ENCODE results near the gene DLL3. TPM values are rescaled to one million over a fixed set of nuclear protein-coding genes. Genes with fewer than 3 reads are reported as not detected.

DLL3 gene
- total RNA-seq, 6 experiments from 2014 or later = 0.38 to 0.45 TPM; not detected in 4

DNA sequence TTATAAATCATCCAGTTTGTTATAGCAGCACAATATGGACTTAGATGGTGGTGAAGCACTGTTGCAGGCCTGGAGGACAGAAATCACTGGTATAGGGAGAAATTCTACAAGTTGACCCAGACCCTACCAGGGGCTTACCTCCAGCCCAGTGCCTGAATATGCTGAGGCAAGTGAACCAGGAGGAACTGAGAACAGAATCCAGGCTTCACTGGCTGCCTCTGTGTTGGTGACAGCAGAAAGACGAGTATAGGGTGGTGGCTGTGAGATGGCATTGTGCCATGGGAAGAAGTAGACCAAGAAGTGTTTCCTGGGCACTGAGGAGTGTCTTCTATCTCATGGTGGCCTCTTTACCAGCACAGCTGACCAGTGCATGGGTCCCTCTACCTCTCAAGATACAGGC, 57.1 kb downstream of the DLL3 start:
- H3K27ac Mint-ChIP-seq = no peak overlapping the region
- H3K36me3 Mint-ChIP-seq (ENCODE audit: low read depth) = no peaks in the 10 kb centered on the region
- H3K4me3 Mint-ChIP-seq = no peak overlapping the region
- no peak for DNase-seq
- H3K4me1 Mint-ChIP-seq (ENCODE audit: low read depth) = peaks cover 5% of the 10 kb centered on the region; the same call in 1 of the 2 replicates
- H3K9me3 Mint-ChIP-seq = no peaks in the 10 kb centered on the region
- TF ChIP-seq, protein P1, sequence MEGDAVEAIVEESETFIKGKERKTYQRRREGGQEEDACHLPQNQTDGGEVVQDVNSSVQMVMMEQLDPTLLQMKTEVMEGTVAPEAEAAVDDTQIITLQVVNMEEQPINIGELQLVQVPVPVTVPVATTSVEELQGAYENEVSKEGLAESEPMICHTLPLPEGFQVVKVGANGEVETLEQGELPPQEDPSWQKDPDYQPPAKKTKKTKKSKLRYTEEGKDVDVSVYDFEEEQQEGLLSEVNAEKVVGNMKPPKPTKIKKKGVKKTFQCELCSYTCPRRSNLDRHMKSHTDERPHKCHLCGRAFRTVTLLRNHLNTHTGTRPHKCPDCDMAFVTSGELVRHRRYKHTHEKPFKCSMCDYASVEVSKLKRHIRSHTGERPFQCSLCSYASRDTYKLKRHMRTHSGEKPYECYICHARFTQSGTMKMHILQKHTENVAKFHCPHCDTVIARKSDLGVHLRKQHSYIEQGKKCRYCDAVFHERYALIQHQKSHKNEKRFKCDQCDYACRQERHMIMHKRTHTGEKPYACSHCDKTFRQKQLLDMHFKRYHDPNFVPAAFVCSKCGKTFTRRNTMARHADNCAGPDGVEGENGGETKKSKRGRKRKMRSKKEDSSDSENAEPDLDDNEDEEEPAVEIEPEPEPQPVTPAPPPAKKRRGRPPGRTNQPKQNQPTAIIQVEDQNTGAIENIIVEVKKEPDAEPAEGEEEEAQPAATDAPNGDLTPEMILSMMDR (IDR thresholded peaks at IDR 0.05) = no peak
- H3K27me3 Mint-ChIP-seq (ENCODE audit: insufficient read depth) = peaks cover 27% of the 10 kb centered on the region

Other genes with a start within 250 kb of the DLL3 start
- gene IFNL2, start 230.6 kb upstream of the DLL3 start, total RNA-seq (2021; fragmentation: NEBNext Ultra II Directional; extraction: Animal tissue kit (Norgen Biotek cat#: 25700)) = not detected
- not detected for gene IFNL1, start 202.5 kb upstream of the DLL3 start, total RNA-seq (2021; fragmentation: NEBNext Ultra II Directional; extraction: Animal tissue kit (Norgen Biotek cat#: 25700))
- gene LRFN1, start 178.1 kb upstream of the DLL3 start, total RNA-seq (2021; fragmentation: NEBNext Ultra II Directional; extraction: Animal tissue kit (Norgen Biotek cat#: 25700)) = under 1 TPM in 2 of 6 experiments, not detected in 4; 0.07 to 0.14 TPM
- 1 to 10 TPM in 1 of 6 experiments, under 1 TPM in 5; 0.37 to 1.1 (median 0.77) TPM for gene GMFG, start 162.9 kb upstream of the DLL3 start, total RNA-seq (2021; fragmentation: NEBNext Ultra II Directional; extraction: Animal tissue kit (Norgen Biotek cat#: 25700))
- gene SAMD4B, start 156.5 kb upstream of the DLL3 start, total RNA-seq (2021; fragmentation: NEBNext Ultra II Directional; extraction: Animal tissue kit (Norgen Biotek cat#: 25700)) = 100 to 1,000 TPM; 107 to 133 (median 124) TPM
- 10 to 100 TPM; 46.8 to 70.0 (median 60.6) TPM for gene PAF1, start 107.8 kb upstream of the DLL3 start, total RNA-seq (2021; fragmentation: NEBNext Ultra II Directional; extraction: Animal tissue kit (Norgen Biotek cat#: 25700))
- gene MED29, start 107.6 kb upstream of the DLL3 start, total RNA-seq (2021; fragmentation: NEBNext Ultra II Directional; extraction: Animal tissue kit (Norgen Biotek cat#: 25700)) = 10 to 100 TPM; 38.2 to 48.5 (median 45.2) TPM
- gene ZFP36, start 92.1 kb upstream of the DLL3 start, total RNA-seq (2021; fragmentation: NEBNext Ultra II Directional; extraction: Animal tissue kit (Norgen Biotek cat#: 25700)) = 10 to 100 TPM; 30.9 to 81.6 (median 68.5) TPM
- 10 to 100 TPM; 38.3 to 56.0 (median 45.7) TPM for gene PLEKHG2, start 86.3 kb upstream of the DLL3 start, total RNA-seq (2021; fragmentation: NEBNext Ultra II Directional; extraction: Animal tissue kit (Norgen Biotek cat#: 25700))
- 1,000 to 10,000 TPM; 1,647 to 2,008 (median 1,885) TPM for gene RPS16, start 63.0 kb upstream of the DLL3 start, total RNA-seq (2021; fragmentation: NEBNext Ultra II Directional; extraction: Animal tissue kit (Norgen Biotek cat#: 25700))
- 100 to 1,000 TPM; 102 to 129 (median 107) TPM for gene SUPT5H, start 53.4 kb upstream of the DLL3 start, total RNA-seq (2021; fragmentation: NEBNext Ultra II Directional; extraction: Animal tissue kit (Norgen Biotek cat#: 25700))
- 100 to 1,000 TPM in 1 of 6 experiments, 10 to 100 TPM in 5; 86.2 to 104 (median 92.5) TPM for gene TIMM50, start 18.1 kb upstream of the DLL3 start, total RNA-seq (2021; fragmentation: NEBNext Ultra II Directional; extraction: Animal tissue kit (Norgen Biotek cat#: 25700))
- gene SELENOV, start 16.2 kb downstream of the DLL3 start, total RNA-seq (2021; fragmentation: NEBNext Ultra II Directional; extraction: Animal tissue kit (Norgen Biotek cat#: 25700)) = not detected
- gene EID2B, start 33.9 kb downstream of the DLL3 start, total RNA-seq (2021; fragmentation: NEBNext Ultra II Directional; extraction: Animal tissue kit (Norgen Biotek cat#: 25700)) = 1 to 10 TPM; 2.2 to 3.7 (median 3.3) TPM
- gene EID2, start 41.2 kb downstream of the DLL3 start, total RNA-seq (2021; fragmentation: NEBNext Ultra II Directional; extraction: Animal tissue kit (Norgen Biotek cat#: 25700)) = 10 to 100 TPM; 18.4 to 23.4 (median 19.0) TPM
- not detected for gene LGALS13, start 103.6 kb downstream of the DLL3 start, total RNA-seq (2021; fragmentation: NEBNext Ultra II Directional; extraction: Animal tissue kit (Norgen Biotek cat#: 25700))
- not detected for gene LGALS16, start 157.0 kb downstream of the DLL3 start, total RNA-seq (2021; fragmentation: NEBNext Ultra II Directional; extraction: Animal tissue kit (Norgen Biotek cat#: 25700))
- gene LGALS14, start 205.5 kb downstream of the DLL3 start, total RNA-seq (2021; fragmentation: NEBNext Ultra II Directional; extraction: Animal tissue kit (Norgen Biotek cat#: 25700)) = not detected
- not detected for gene CLC, start 239.1 kb downstream of the DLL3 start, total RNA-seq (2021; fragmentation: NEBNext Ultra II Directional; extraction: Animal tissue kit (Norgen Biotek cat#: 25700))

Data from HFFc6 (cell line).